ENCODE measurements around the gene ORM2. TPM values are rescaled to one million over a fixed set of nuclear protein-coding genes. Genes with fewer than 3 reads are reported as not detected.

The ORM2 gene
- total RNA-seq, 1 experiment from 2014 or later = 0.59 TPM

DNA sequence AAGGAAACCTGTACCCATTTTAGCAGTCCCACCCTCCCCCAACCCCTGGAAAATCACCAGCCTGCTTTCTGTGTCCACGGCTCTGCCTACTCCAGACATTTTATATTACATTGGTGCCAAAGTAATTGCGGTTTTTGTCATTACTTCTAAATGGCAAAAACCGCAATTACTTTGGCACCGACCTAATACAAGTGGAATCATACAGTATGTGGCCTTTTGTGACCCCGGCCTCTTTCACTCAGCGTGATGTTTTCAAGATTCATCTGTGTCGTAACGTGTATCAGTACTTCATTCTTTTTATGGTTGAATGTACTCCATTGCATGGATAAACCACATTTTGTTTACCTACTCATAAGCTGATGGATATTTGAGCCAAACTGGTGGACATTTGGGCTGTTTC is 16.5 kb upstream of the ORM2 start:
- Histone ChIP-seq H3K79me2 (ENCODE audit: insufficient read depth, low read length) (no peaks in the 10 kb centered on the region), H4K20me1 (ENCODE audit: insufficient read depth) (no peaks in the 10 kb centered on the region), H3K4me2 (ENCODE audit: low read length) (no peak overlapping the region), H3K9me2 (ENCODE audit: insufficient read depth) (no peaks in the 10 kb centered on the region), H3K9ac (ENCODE audit: low read length) (no peak overlapping the region), H2AFZ (ENCODE audit: low read depth, low read length, poor library complexity, severe bottlenecking) (no peak overlapping the region), H3K27me3 (ENCODE audit: insufficient read depth, low read length) (no peaks in the 10 kb centered on the region), H3K27ac (ENCODE audit: low read depth, low read length) (no peak overlapping the region), H3K36me3 (ENCODE audit: control insufficient read depth in 1 of 2, insufficient read depth in 2 of 2, low read length in 2 of 2) (no peaks in the 10 kb centered on the region), H3K4me1 (ENCODE audit: control insufficient read depth in 1 of 2, insufficient read depth in 2 of 2, low read length in 2 of 2) (no peaks in the 10 kb centered on the region), H3K9me3 (ENCODE audit: control insufficient read depth in 1 of 2, insufficient read depth in 1 of 2, low read depth in 1 of 2, low read length in 2 of 2) (no peaks in the 10 kb centered on the region), H3K4me3 (replicated peaks in 1 of 2; ENCODE audit: low read depth in 1 of 2, low read length in 2 of 2) (no peak overlapping the region)
- ATAC-seq (no peak), DNase-seq (ENCODE audit: low read depth, low spot score) (no peak)
- CTCF ChIA-PET = interaction anchor here (0.8 to 1.2 kb wide), 2 partner anchors 9 to 205 kb away, joined by 3 read pairs; no protein-coding TSS in a partner anchor
- BruUV-seq (replicated peaks) = no TSS peak
- TF ChIP-seq, protein P1, sequence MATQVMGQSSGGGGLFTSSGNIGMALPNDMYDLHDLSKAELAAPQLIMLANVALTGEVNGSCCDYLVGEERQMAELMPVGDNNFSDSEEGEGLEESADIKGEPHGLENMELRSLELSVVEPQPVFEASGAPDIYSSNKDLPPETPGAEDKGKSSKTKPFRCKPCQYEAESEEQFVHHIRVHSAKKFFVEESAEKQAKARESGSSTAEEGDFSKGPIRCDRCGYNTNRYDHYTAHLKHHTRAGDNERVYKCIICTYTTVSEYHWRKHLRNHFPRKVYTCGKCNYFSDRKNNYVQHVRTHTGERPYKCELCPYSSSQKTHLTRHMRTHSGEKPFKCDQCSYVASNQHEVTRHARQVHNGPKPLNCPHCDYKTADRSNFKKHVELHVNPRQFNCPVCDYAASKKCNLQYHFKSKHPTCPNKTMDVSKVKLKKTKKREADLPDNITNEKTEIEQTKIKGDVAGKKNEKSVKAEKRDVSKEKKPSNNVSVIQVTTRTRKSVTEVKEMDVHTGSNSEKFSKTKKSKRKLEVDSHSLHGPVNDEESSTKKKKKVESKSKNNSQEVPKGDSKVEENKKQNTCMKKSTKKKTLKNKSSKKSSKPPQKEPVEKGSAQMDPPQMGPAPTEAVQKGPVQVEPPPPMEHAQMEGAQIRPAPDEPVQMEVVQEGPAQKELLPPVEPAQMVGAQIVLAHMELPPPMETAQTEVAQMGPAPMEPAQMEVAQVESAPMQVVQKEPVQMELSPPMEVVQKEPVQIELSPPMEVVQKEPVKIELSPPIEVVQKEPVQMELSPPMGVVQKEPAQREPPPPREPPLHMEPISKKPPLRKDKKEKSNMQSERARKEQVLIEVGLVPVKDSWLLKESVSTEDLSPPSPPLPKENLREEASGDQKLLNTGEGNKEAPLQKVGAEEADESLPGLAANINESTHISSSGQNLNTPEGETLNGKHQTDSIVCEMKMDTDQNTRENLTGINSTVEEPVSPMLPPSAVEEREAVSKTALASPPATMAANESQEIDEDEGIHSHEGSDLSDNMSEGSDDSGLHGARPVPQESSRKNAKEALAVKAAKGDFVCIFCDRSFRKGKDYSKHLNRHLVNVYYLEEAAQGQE (IDR thresholded peaks at IDR 0.05; ENCODE audit: low read depth) = no peak
- no peak for TF ChIP-seq ZFX (IDR thresholded peaks at IDR 0.05)
- TF ChIP-seq, protein P2, sequence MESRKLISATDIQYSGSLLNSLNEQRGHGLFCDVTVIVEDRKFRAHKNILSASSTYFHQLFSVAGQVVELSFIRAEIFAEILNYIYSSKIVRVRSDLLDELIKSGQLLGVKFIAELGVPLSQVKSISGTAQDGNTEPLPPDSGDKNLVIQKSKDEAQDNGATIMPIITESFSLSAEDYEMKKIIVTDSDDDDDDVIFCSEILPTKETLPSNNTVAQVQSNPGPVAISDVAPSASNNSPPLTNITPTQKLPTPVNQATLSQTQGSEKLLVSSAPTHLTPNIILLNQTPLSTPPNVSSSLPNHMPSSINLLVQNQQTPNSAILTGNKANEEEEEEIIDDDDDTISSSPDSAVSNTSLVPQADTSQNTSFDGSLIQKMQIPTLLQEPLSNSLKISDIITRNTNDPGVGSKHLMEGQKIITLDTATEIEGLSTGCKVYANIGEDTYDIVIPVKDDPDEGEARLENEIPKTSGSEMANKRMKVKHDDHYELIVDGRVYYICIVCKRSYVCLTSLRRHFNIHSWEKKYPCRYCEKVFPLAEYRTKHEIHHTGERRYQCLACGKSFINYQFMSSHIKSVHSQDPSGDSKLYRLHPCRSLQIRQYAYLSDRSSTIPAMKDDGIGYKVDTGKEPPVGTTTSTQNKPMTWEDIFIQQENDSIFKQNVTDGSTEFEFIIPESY (IDR thresholded peaks at IDR 0.05; ENCODE audit: extremely low read depth, insufficient replicate concordance, low read length) = no peak
- no peak for TF ChIP-seq JUND (IDR thresholded peaks at IDR 0.05)
- no peak for TF ChIP-seq ZNF274 (IDR thresholded peaks at IDR 0.05; ENCODE audit: low read depth, low read length)
- no peak for TF ChIP-seq SRF (IDR thresholded peaks at IDR 0.05; ENCODE audit: low read depth)
- POLR2A ChIA-PET = no interaction called here
- intact Hi-C loops (cut with micrococcal nuclease) = no loop called here
- RAD21 ChIA-PET (ENCODE audit: low non-redundant PET in 1 of 2, low total read pairs in 2 of 2, uncharacterized antibody in 2 of 2, unreplicated experiment in 2 of 2) = no interaction called here
